Chondrocyte (in vitro differentiated cells): ENCODE measurements around the gene ATL2. TPM values are rescaled to one million over a fixed set of nuclear protein-coding genes. Genes with fewer than 3 reads are reported as not detected.

ENCODE experiments used
- DNase-seq: peaks from one replicate; pipeline ENCODE4 v3.0.0; 2021; ENCODE audit warnings: mixed read lengths, low spot score
- H3K27ac Mint-ChIP-seq: one replicate; pipeline ENCODE4 v1.8.0; 2021; ENCODE audit warnings: mild to moderate bottlenecking, moderate library complexity, mixed read lengths; ENCODE audit not compliant: unreplicated experiment
- H3K27me3 Mint-ChIP-seq: 2 replicates; pipeline ENCODE4 v1.8.0; 2021; ENCODE audit warnings: low read depth, mixed read lengths
- H3K36me3 Mint-ChIP-seq: 2 replicates; pipeline ENCODE4 v1.8.0; 2021; ENCODE audit warnings: low read depth, mixed read lengths
- H3K4me1 Mint-ChIP-seq: 2 replicates; pipeline ENCODE4 v1.8.0; 2021; ENCODE audit warnings: low read depth, mild to moderate bottlenecking, mixed read lengths
- H3K4me3 Mint-ChIP-seq: one replicate; pipeline ENCODE4 v1.8.0; 2021; ENCODE audit warnings: mild to moderate bottlenecking, moderate library complexity, mixed read lengths; ENCODE audit not compliant: unreplicated experiment
- H3K9me3 Mint-ChIP-seq: 2 replicates; pipeline ENCODE4 v1.8.0; 2021; ENCODE audit warnings: low read depth, mixed read lengths
- total RNA-seq: library from RNA; stranded (reverse); gene quantifications from 3 replicates; pipeline ENCODE4 v1.2.1, GENCODE V29; 2021
- TF ChIP-seq, protein P1 (sequence below): fragments of 200-600 bp; sonication (generic); IDR thresholded peaks from 2 replicates; pipeline ENCODE4 v1.5.0; 2021; ENCODE audit warnings: antibody characterized with exemption, mild to moderate bottlenecking, moderate library complexity

The ATL2 gene
- total RNA-seq, 1 donor from 2014 or later = 34.1 TPM

DNA sequence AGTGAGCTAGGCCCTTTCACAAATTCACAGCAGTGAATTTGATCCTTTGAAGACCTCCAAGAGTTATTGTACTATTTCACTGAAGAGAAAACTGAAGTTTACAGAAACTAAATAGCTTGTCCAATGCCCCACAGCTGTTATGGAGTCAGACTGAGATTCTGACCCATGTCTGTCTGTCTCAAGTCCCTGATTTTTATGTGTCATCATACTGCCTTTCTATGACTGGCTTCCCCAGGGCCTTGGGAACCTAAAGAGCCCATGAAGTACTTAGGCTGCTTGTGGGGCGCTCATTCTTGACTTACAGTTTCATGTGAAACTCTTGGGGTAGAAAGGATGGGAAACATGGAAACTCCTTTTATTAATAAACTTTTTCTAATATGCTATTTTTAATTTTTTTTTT, 107.7 kb downstream of the ATL2 start:
- Mint-ChIP-seq H3K4me1 (peaks cover 13% of the 10 kb centered on the region), H3K36me3 (no peaks in the 10 kb centered on the region), H3K27me3 (no peaks in the 10 kb centered on the region), H3K27ac (no peak overlapping the region), H3K9me3 (no peaks in the 10 kb centered on the region), H3K4me3 (no peak overlapping the region)
- no peak for DNase-seq
- TF ChIP-seq, protein P1, sequence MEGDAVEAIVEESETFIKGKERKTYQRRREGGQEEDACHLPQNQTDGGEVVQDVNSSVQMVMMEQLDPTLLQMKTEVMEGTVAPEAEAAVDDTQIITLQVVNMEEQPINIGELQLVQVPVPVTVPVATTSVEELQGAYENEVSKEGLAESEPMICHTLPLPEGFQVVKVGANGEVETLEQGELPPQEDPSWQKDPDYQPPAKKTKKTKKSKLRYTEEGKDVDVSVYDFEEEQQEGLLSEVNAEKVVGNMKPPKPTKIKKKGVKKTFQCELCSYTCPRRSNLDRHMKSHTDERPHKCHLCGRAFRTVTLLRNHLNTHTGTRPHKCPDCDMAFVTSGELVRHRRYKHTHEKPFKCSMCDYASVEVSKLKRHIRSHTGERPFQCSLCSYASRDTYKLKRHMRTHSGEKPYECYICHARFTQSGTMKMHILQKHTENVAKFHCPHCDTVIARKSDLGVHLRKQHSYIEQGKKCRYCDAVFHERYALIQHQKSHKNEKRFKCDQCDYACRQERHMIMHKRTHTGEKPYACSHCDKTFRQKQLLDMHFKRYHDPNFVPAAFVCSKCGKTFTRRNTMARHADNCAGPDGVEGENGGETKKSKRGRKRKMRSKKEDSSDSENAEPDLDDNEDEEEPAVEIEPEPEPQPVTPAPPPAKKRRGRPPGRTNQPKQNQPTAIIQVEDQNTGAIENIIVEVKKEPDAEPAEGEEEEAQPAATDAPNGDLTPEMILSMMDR = no peak

DNA sequence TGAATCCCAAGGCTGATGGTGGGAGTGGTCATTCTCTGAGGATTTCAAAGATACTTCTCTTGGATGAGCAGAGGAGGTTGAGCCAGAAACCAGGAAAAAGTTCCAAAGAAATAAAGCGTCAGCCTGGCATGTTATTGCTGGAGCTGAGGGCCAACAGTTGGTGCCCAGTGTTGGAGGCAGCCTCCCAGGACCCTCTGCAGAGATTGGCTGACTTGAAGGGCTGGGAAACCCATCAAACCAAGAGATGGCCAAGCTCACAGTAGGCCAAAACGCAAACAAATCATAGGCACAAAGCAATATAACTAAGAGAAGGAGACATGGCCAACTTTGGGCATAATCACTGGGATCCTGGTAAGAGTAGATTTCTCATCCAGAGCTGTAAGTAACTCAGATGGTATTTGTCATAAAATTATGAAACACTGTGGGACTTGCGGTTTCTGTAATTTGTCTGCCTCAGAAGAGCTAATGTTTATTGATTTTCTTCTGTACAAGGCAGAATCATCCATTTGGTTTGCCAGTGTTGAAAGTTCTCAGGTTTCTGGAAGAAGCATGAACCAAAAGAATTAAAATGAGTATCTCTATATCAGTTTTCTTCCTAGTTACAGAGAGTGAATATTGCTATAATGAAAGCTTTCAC, 108.3 kb downstream of the ATL2 start:
- H3K27ac Mint-ChIP-seq = no peak overlapping the region
- TF ChIP-seq, protein P1 = no peak
- H3K4me3 Mint-ChIP-seq = no peak overlapping the region
- no peaks in the 10 kb centered on the region for H3K36me3 Mint-ChIP-seq
- peaks cover 12% of the 10 kb centered on the region for H3K4me1 Mint-ChIP-seq
- H3K9me3 Mint-ChIP-seq = no peaks in the 10 kb centered on the region
- no peaks in the 10 kb centered on the region for H3K27me3 Mint-ChIP-seq
- DNase-seq = no peak

GRCh38 chr2:38268001-38268400, 109.1 kb downstream of the ATL2 start:
- Mint-ChIP-seq H3K4me1 (peaks cover 12% of the 10 kb centered on the region), H3K27ac (no peak overlapping the region), H3K9me3 (no peaks in the 10 kb centered on the region), H3K36me3 (no peaks in the 10 kb centered on the region), H3K27me3 (no peaks in the 10 kb centered on the region), H3K4me3 (no peak overlapping the region)
- no peak for DNase-seq
- TF ChIP-seq, protein P1 = no peak

- DNase-seq = no peak
- Mint-ChIP-seq H3K4me3 (no peak overlapping the region), H3K27me3 (no peaks in the 10 kb centered on the region), H3K4me1 (peaks cover 12% of the 10 kb centered on the region), H3K27ac (no peak overlapping the region), H3K9me3 (no peaks in the 10 kb centered on the region), H3K36me3 (no peaks in the 10 kb centered on the region)
- TF ChIP-seq, protein P1 = no peak
These were observed 109.7 kb downstream of the ATL2 start for GRCh38 chr2:38267270-38267925.

- Mint-ChIP-seq H3K9me3 (no peaks in the 10 kb centered on the region), H3K27ac (no peak overlapping the region), H3K4me1 (peaks cover 12% of the 10 kb centered on the region), H3K27me3 (no peaks in the 10 kb centered on the region), H3K4me3 (no peak overlapping the region), H3K36me3 (no peaks in the 10 kb centered on the region)
- TF ChIP-seq, protein P1 = no peak
- no peak for DNase-seq
These were observed 110.6 kb downstream of the ATL2 start for GRCh38 chr2:38266382-38267061.
